ENCODE data around the gene CD247.

CD247 gene

GRCh38 chr1:167431261-167431908, 86.9 kb downstream of the CD247 start:
- in situ Hi-C loops (cut with MboI; ENCODE audit: low pct_unique_long_range_greater_than_20kb, low sequenced_read_pairs, unreplicated experiment), result loop anchor here (10.0 to 25.0 kb wide), 2 partner anchors 167 to 519 kb away; no protein-coding TSS in a partner anchor
- no peak for TF ChIP-seq CTCF (IDR thresholded peaks at IDR 0.05; ENCODE audit: extremely low read depth, insufficient read depth, missing control alignments)
- peak; percentile 58 for DNase-seq (ENCODE audit: low spot score)

GRCh38 chr1:167430849-167431242, 87.5 kb downstream of the CD247 start:
- in situ Hi-C loops (cut with MboI; ENCODE audit: low pct_unique_long_range_greater_than_20kb, low sequenced_read_pairs, unreplicated experiment), result loop anchor here (10.0 to 25.0 kb wide), 2 partner anchors 166 to 519 kb away; no protein-coding TSS in a partner anchor
- TF ChIP-seq CTCF (IDR thresholded peaks at IDR 0.05; ENCODE audit: extremely low read depth, insufficient read depth, missing control alignments), result no peak
- no peak for DNase-seq (ENCODE audit: low spot score)

GRCh38 chr1:167430134-167430848, 88.0 kb downstream of the CD247 start:
- TF ChIP-seq CTCF (IDR thresholded peaks at IDR 0.05; ENCODE audit: extremely low read depth, insufficient read depth, missing control alignments), result no peak
- DNase-seq (ENCODE audit: low spot score), result no peak
- in situ Hi-C loops (cut with MboI; ENCODE audit: low pct_unique_long_range_greater_than_20kb, low sequenced_read_pairs, unreplicated experiment), result loop anchor here (10.0 to 25.0 kb wide), 2 partner anchors 165 to 518 kb away; no protein-coding TSS in a partner anchor

GRCh38 chr1:167429612-167430011, 88.7 kb downstream of the CD247 start:
- no peak for DNase-seq (ENCODE audit: low spot score)
- TF ChIP-seq CTCF (IDR thresholded peaks at IDR 0.05; ENCODE audit: extremely low read depth, insufficient read depth, missing control alignments), result no peak
- in situ Hi-C loops (cut with MboI; ENCODE audit: low pct_unique_long_range_greater_than_20kb, low sequenced_read_pairs, unreplicated experiment), result loop anchor here (10.0 to 25.0 kb wide), 2 partner anchors 165 to 517 kb away; no protein-coding TSS in a partner anchor

- no peak for TF ChIP-seq CTCF (IDR thresholded peaks at IDR 0.05; ENCODE audit: extremely low read depth, insufficient read depth, missing control alignments)
- in situ Hi-C loops (cut with MboI; ENCODE audit: low pct_unique_long_range_greater_than_20kb, low sequenced_read_pairs, unreplicated experiment), result loop anchor here (25.0 kb wide), 1 partner anchor 516 kb away; no protein-coding TSS in a partner anchor
- DNase-seq (ENCODE audit: low spot score), result no peak
These were observed 89.9 kb downstream of the CD247 start for GRCh38 chr1:167428395-167428794.

GRCh38 chr1:167427848-167428247, 90.5 kb downstream of the CD247 start:
- TF ChIP-seq CTCF (IDR thresholded peaks at IDR 0.05; ENCODE audit: extremely low read depth, insufficient read depth, missing control alignments), result no peak
- no peak for DNase-seq (ENCODE audit: low spot score)
- in situ Hi-C loops (cut with MboI; ENCODE audit: low pct_unique_long_range_greater_than_20kb, low sequenced_read_pairs, unreplicated experiment), result loop anchor here (25.0 kb wide), 1 partner anchor 516 kb away; no protein-coding TSS in a partner anchor
